Hepatocyte (in vitro differentiated cells): ENCODE results near the gene SORCS2. TPM values are rescaled to one million over a fixed set of nuclear protein-coding genes. Genes with fewer than 3 reads are reported as not detected.

Source experiments
- DNase-seq: peaks from one replicate; pipeline ENCODE4 v3.0.0-alpha.2; 2016; ENCODE audit warnings: low spot score
- H2AFZ ChIP-seq: fragments of 200-600 bp; sonication (generic); 2 replicates; pipeline ENCODE4 v1.6.0; 2016; ENCODE audit warnings: antibody characterized with exemption, mild to moderate bottlenecking
- H3K27ac ChIP-seq: fragments of 200-600 bp; sonication (generic); 2 replicates; pipeline ENCODE4 v1.5.1; 2016; ENCODE audit warnings: mild to moderate bottlenecking
- H3K27me3 ChIP-seq: fragments of 200-600 bp; sonication (generic); 2 replicates; pipeline ENCODE4 v1.6.1; 2016
- H3K36me3 ChIP-seq: fragments of 200-600 bp; sonication (generic); replicated peaks from 2 replicates; pipeline ENCODE4 v1.5.1; 2016; ENCODE audit warnings: low read depth; ENCODE audit not compliant: insufficient read depth
- H3K4me1 ChIP-seq: fragments of 200-600 bp; sonication (generic); 2 replicates; pipeline ENCODE4 v1.5.1; 2016; ENCODE audit warnings: mild to moderate bottlenecking, moderate library complexity; ENCODE audit not compliant: insufficient read depth
- H3K4me2 ChIP-seq: fragments of 200-600 bp; sonication (generic); 2 replicates; pipeline ENCODE4 v1.6.0; 2016
- H3K4me3 ChIP-seq: fragments of 200-600 bp; sonication (generic); 2 replicates; pipeline ENCODE4 v1.5.1; 2016; ENCODE audit warnings: mild to moderate bottlenecking
- H3K79me2 ChIP-seq: fragments of 200-600 bp; sonication (generic); 2 replicates; pipeline ENCODE4 v1.6.0; 2017; ENCODE audit warnings: mild to moderate bottlenecking
- H3K9me2 ChIP-seq: fragments of 200-600 bp; sonication (generic); replicated peaks from 2 replicates; pipeline ENCODE4 v1.6.0; 2017; ENCODE audit warnings: mild to moderate bottlenecking; ENCODE audit not compliant: insufficient read depth
- H3K9me3 ChIP-seq: fragments of 200-600 bp; sonication (generic); 2 replicates; pipeline ENCODE4 v1.5.1; 2016; ENCODE audit warnings: low read depth, mild to moderate bottlenecking
- H4K20me1 ChIP-seq: fragments of 200-600 bp; sonication (generic); 2 replicates; pipeline ENCODE4 v1.6.0; 2016; ENCODE audit warnings: mild to moderate bottlenecking; ENCODE audit not compliant: insufficient read depth, poor library complexity, severe bottlenecking
- EZH2 ChIP-seq: fragments of 200-600 bp; sonication (generic); IDR thresholded peaks from 2 replicates; pipeline ENCODE4 v1.6.1; 2016; ENCODE audit warnings: antibody characterized with exemption, mild to moderate bottlenecking, borderline replicate concordance
- EZH2phosphoT487 ChIP-seq: fragments of 200-600 bp; sonication (generic); IDR thresholded peaks from one replicate; pipeline ENCODE4 v1.6.1; 2018; ENCODE audit warnings: antibody characterized with exemption, mild to moderate bottlenecking, low read depth, moderate library complexity; ENCODE audit not compliant: unreplicated experiment, severe bottlenecking
- WGBS: methylation state at CpG from one replicate; pipeline ENCODE4 v1.1.6; 2016; ENCODE audit warnings: low lambda C conversion rate; ENCODE audit errors: missing lambda C conversion rate; 5-methylcytosine and 5-hydroxymethylcytosine counted together
- polyA plus RNA-seq: library from polyadenylated mRNA; unstranded; fragments of >200 nt; fragmentation: Nextera tagmentation; extraction: Ambion mirVana; gene quantifications from 2 replicates; pipeline ENCODE4 v1.2.1, GENCODE V29; 2016
- total RNA-seq: library from RNA; depleted of rRNA; stranded (reverse); fragments of >200 nt; gene quantifications from 2 replicates; pipeline ENCODE4 v1.2.3, GENCODE V29; 2014
- TF ChIP-seq, protein P1 (sequence below): fragments of 200-600 bp; sonication (generic); IDR thresholded peaks from 2 replicates; pipeline ENCODE4 v1.5.1; 2016; ENCODE audit warnings: antibody characterized with exemption, mild to moderate bottlenecking; ENCODE audit not compliant: poor library complexity

Gene SORCS2
- total and polyA plus RNA-seq, 2 experiments from 2014 or later, result 1.6 to 4.8 TPM

DNA sequence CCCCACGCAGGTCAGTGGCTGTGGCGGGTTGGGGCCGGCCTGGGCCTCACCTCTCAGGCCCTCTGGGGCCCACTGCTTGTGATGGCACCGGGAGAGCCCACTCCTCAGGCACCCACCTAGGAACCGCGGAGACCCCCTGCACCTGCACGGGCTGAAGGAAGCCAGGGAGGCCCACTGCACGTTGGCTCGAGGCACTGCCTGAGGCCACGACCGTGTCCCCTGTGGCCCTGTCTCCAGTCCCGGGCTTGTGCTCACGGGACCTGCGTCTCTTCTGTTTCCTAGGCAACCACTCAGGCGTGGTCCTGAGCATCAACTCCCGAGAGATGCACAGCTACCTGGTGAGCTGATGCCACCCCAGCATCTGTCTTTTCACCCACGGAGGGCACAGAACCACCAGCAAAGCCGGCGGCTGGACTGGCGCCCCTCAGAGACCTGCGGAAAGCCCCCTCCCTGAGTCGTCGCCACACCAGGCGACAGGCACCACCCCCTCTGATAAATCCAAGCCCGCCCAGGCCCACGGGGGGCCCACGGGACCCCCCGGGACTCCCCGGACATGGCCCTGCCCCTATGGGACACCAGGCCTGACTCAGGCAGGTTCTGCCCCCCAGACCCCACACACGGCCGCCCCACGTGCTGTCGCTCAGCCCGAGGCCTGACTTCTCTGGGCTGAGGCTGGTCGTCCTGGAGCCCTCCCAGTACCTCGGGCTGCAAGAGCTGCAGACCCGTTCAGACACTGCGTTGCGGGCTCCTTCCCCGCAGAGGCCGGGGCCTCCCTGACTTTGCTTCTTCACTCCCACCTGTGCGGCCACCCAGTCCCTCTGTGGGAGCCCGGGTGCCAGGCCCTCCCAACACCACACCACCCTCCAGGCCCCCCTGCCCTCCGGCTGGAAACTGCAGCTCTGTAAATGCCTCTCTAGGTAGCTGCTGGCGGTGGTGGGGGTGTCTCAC lies 547.9 kb downstream of the SORCS2 start:
- Histone ChIP-seq H3K4me3 (no peak overlapping the region), H3K27me3 (no peaks in the 10 kb centered on the region), H3K36me3 (no peaks in the 10 kb centered on the region), H4K20me1 (no peaks in the 10 kb centered on the region), H2AFZ (no peak overlapping the region), H3K27ac (no peak overlapping the region), H3K4me1 (no peaks in the 10 kb centered on the region), H3K9me3 (no peaks in the 10 kb centered on the region), H3K4me2 (no peak overlapping the region), H3K9me2 (no peaks in the 10 kb centered on the region), H3K79me2 (no peaks in the 10 kb centered on the region)
- 94% methylated on average over 42 of the region's 45 CpGs for WGBS
- DNase-seq, result no peak
- TF ChIP-seq, protein P1, sequence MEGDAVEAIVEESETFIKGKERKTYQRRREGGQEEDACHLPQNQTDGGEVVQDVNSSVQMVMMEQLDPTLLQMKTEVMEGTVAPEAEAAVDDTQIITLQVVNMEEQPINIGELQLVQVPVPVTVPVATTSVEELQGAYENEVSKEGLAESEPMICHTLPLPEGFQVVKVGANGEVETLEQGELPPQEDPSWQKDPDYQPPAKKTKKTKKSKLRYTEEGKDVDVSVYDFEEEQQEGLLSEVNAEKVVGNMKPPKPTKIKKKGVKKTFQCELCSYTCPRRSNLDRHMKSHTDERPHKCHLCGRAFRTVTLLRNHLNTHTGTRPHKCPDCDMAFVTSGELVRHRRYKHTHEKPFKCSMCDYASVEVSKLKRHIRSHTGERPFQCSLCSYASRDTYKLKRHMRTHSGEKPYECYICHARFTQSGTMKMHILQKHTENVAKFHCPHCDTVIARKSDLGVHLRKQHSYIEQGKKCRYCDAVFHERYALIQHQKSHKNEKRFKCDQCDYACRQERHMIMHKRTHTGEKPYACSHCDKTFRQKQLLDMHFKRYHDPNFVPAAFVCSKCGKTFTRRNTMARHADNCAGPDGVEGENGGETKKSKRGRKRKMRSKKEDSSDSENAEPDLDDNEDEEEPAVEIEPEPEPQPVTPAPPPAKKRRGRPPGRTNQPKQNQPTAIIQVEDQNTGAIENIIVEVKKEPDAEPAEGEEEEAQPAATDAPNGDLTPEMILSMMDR, result no peak
- no peak for TF ChIP-seq EZH2phosphoT487

DNA sequence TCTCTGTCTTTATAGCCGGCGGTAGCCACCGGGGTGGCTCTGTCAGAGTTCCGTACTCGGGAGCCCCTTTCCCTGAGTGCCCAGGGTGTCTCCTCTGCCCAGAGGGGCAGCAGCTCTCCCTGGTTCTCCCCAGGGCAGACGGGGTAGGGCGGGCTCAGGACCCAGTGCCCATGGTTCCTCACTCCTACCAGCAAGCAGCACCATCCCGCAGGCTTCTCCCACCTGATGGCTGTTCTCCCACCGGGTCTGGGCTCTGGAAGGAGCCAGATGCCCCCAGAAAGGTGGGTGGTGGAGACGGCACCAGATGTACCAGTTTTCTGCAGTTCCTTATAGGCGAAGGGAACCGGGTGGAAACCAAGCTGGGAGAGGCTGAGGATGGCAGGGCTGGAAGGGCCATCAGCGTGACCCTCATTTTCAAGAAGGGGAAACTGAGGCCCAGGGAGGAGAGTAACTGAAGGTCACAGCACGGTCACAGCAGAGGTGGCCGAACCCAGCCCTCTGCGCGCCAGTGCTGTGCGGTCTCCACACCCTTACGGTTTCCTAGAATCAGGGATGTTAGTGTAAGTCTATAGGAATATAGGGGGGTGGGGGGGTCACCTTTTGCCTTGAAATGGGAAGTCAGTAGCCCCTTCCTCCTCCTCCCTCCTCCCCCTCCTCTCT lies 548.7 kb downstream of the SORCS2 start:
- no peaks in the 10 kb centered on the region for H3K79me2 ChIP-seq
- H3K9me2 ChIP-seq, result no peaks in the 10 kb centered on the region
- no peaks in the 10 kb centered on the region for H4K20me1 ChIP-seq
- no peak overlapping the region for H2AFZ ChIP-seq
- no peak overlapping the region for H3K4me3 ChIP-seq
- no peak for DNase-seq
- no peaks in the 10 kb centered on the region for H3K4me1 ChIP-seq
- 93% methylated on average over 18 of the region's 19 CpGs for WGBS
- H3K36me3 ChIP-seq, result no peaks in the 10 kb centered on the region
- no peaks in the 10 kb centered on the region for H3K9me3 ChIP-seq
- H3K27ac ChIP-seq, result no peak overlapping the region
- no peak overlapping the region for H3K4me2 ChIP-seq
- no peaks in the 10 kb centered on the region for H3K27me3 ChIP-seq
- TF ChIP-seq EZH2 (no peak), EZH2phosphoT487 (no peak)
- TF ChIP-seq, protein P1, result no peak

DNA sequence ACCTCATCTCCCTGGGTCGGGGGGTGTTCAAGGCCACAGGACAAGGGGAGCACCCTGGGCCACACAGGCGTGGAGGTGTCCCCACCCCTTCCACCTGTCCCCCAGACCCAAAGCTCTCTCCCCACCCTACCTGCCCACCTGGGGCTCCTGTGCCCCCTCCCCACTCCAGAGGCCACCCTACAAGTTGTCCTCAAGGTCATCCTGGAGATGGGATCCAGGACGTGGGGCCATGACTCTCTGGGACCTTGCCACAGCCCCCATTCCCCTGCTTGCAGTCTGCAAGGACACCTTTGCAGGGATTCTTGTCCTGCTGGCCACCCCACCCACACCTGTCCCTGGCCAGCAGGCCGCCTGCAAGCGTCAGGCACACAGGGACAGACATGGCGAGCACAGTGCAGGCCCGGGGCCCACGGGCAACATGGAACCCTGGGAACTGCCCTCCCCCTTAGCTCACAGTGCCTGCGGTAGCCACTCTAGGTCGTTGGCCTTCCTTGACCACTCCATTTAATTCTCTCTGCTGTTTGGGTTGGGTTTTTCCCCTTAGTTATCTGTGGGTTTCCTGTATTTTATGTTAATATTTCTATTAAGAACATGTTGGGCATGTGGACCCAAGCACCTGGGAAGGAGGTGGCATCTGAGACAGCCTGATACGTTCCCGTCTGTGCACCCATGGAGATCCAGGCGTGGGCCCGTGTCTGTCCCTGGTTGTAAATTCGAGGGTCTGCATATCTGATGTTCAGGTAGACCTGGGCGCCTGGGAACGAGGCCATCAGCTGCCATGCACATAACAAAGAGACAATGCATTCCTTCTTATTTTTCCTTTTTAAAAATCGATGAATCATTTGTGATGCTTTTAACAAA lies 549.8 kb downstream of the SORCS2 start:
- DNase-seq, result no peak
- no peak overlapping the region for H3K4me3 ChIP-seq
- no peaks in the 10 kb centered on the region for H4K20me1 ChIP-seq
- no peaks in the 10 kb centered on the region for H3K79me2 ChIP-seq
- H3K9me2 ChIP-seq, result no peaks in the 10 kb centered on the region
- H3K4me1 ChIP-seq, result no peaks in the 10 kb centered on the region
- H3K27ac ChIP-seq, result no peak overlapping the region
- H3K36me3 ChIP-seq, result no peaks in the 10 kb centered on the region
- H2AFZ ChIP-seq, result no peak overlapping the region
- H3K4me2 ChIP-seq, result no peak overlapping the region
- TF ChIP-seq, protein P1, result no peak
- TF ChIP-seq EZH2phosphoT487, result no peak
- no peak for TF ChIP-seq EZH2
- no peaks in the 10 kb centered on the region for H3K9me3 ChIP-seq
- 94% methylated on average over 17 of the region's 18 CpGs for WGBS
- no peaks in the 10 kb centered on the region for H3K27me3 ChIP-seq
